HG02852 (cell line): ENCODE results near the gene WNT3A.

Source experiments
- ATAC-seq: cut with Tn5 transposase; IDR thresholded peaks from one replicate; pipeline ENCODE4 v1.9.1; 2021; ENCODE audit warnings: mild to moderate bottlenecking, moderate library complexity; ENCODE audit not compliant: unreplicated experiment

The WNT3A gene

DNA sequence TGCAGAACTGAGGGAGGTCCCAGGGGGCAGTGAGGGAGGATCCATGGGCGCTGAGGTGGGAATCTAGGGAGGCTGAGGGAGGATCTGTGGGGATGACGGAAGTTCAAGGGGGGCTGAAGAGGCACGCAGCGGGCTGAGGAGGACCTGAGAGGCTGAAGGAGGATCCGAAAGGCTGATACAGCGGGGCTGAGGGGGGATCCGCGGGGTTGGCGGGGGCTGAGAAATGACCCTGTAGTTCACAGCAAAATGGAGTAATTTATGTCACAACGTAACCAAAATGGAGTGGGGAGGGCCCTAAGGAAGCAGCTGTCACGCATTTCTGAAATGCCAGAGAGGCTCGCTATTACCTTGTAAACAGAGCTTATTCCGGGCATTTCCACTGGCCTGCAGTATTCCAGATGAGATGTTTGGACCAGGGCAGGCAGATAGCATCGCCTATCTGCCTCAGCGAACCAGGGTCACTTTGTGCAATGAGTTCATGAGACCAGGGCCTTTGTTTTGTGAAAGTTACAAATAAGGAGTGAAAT, 103.2 kb downstream of the WNT3A start:
- ATAC-seq = no peak

DNA sequence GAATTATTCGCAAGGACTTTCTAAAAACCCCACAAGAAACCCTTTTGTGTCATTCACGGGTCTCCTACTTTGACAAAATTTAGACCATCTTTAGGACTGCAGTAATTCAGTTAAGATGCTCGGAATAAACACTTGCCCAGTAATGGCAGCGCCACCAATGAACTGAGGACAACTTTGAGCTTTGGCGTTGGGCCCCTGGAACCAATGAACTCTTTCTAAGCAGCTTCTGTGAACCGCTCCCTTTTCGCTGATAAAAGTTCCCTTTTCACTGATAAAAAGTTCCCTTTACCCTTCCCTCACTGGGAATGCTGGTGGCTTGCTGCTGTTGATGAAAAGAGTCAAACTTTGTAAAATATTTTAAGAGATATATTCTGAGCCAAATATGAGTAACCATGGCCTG, 103.8 kb downstream of the WNT3A start:
- no peak for ATAC-seq
